ENCODE data around the gene RTEL1. TPM values are rescaled to one million over a fixed set of nuclear protein-coding genes. Genes with fewer than 3 reads are reported as not detected.
A peak's percentile ranks its signal among the peaks of the same experiment; 100 is the strongest.

RTEL1 gene
- polyA plus RNA-seq, 1 experiment = 11.3 TPM

DNA sequence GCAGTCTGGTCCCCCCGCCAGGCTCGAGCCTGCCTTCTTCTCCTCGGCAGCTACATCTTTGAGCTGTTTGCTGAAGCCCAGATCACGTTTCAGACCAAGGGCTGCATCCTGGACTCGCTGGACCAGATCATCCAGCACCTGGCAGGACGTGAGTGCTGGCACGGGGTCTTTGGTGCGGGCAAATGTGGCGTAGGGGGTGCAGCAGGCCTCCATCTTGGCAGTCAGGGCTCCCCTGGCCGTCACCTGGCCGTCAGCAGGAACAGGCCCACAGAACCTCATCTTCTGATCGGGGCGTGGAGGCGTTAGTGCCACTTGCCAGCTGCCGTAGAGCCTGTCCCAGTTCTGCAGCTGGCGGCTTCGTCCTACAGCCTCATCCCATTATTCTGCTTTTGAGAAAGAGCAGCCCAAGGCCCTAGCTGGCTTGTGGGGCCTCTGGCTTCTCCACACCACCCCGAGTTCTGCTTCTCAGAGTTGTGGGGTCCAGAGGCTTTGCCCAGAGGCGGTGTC lies 21.7 kb downstream of the RTEL1 start:
- ChIA-PET CTCF (no interaction called here), POLR2A (no interaction called here)
- no peak for DNase-seq (ENCODE audit: low read depth, low spot score)
- H3K4me3 ChIP-seq (ENCODE audit: low read depth, low read length) = no peak overlapping the region
- H3K27me3 ChIP-seq (ENCODE audit: control insufficient read depth, insufficient read depth, low read length) = no peaks in the 10 kb centered on the region
- no peak overlapping the region for H3K27ac ChIP-seq (ENCODE audit: low read depth, low read length)
- no peak for TF ChIP-seq CTCF (IDR thresholded peaks at IDR 0.05; ENCODE audit: low read depth, low read length)
- H3K9me3 ChIP-seq (ENCODE audit: control insufficient read depth, insufficient read depth, low read length) = peaks cover 16% of the 10 kb centered on the region

DNA sequence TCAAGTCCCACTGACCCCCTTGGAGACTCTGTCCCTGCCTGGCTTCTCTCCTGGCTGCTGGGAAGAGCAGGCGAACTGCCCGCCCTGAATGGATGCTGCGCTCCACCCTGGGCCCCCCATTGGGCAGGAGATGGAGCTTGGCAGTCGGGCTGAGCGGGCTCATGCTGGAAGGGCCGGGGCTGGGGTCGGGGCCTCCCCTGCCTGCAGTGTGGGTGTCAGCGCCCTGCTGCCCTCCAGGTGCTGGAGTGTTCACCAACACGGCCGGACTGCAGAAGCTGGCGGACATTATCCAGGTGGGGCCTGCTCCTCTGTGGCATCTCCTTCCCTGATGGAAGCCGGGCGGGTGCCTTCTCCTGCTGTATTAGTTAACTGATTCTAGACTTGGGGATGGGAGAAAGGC lies 22.3 kb downstream of the RTEL1 start:
- DNase-seq (ENCODE audit: low read depth, low spot score) = no peak
- Histone ChIP-seq H3K27ac (ENCODE audit: low read depth, low read length) (no peak overlapping the region), H3K9me3 (ENCODE audit: control insufficient read depth, insufficient read depth, low read length) (peaks cover 16% of the 10 kb centered on the region), H3K4me3 (ENCODE audit: low read depth, low read length) (no peak overlapping the region), H3K27me3 (ENCODE audit: control insufficient read depth, insufficient read depth, low read length) (no peaks in the 10 kb centered on the region)
- POLR2A ChIA-PET = interaction anchor here (0.6 kb wide), 1 partner anchor 109 kb away, joined by 4 read pairs; no protein-coding TSS in a partner anchor
- TF ChIP-seq CTCF (IDR thresholded peaks at IDR 0.05; ENCODE audit: low read depth, low read length) = no peak
- CTCF ChIA-PET = no interaction called here

GRCh38 chr20:63680857-63681608 lies 22.9 kb downstream of the RTEL1 start:
- H3K9me3 ChIP-seq (ENCODE audit: control insufficient read depth, insufficient read depth, low read length) = peaks cover 16% of the 10 kb centered on the region
- no peak overlapping the region for H3K4me3 ChIP-seq (ENCODE audit: low read depth, low read length)
- H3K27me3 ChIP-seq (ENCODE audit: control insufficient read depth, insufficient read depth, low read length) = no peaks in the 10 kb centered on the region
- no peak for TF ChIP-seq CTCF (IDR thresholded peaks at IDR 0.05; ENCODE audit: low read depth, low read length)
- H3K27ac ChIP-seq (ENCODE audit: low read depth, low read length) = peak overlapping the region; percentile 97
- no peak for DNase-seq (ENCODE audit: low read depth, low spot score)
- CTCF ChIA-PET = no interaction called here
- POLR2A ChIA-PET = interaction anchor here (0.6 to 2.3 kb wide), 2 partner anchors 23 to 110 kb away, joined by 4 to 14 read pairs; partner anchors contain the start of gene RTEL1

DNA sequence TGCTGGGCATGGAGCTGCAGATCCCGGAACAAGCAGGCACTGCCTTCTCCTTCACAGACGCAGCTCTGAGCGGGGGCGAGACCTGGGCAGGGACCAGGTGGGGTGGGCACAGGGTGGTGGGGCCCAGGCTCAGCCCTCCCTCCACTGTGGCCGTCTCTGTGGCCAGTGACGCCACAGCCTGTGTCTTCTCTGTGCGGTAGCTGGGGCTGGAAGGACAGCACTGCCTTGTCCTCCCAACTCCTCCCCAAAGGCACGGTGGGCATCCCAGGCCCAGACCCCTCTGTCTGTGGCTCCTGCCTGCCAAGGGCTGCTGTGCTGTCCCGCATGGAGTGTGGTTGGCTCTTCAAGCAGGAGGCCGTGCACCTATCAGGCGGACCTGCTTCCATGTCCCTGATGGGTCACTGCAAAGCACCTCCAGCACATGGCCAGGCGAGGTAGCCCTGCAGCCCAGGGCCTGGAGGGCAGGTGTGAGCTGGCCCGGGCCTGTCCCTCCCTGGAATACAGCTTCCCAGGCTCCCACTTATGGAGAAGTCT lies 23.6 kb downstream of the RTEL1 start:
- no peak overlapping the region for H3K4me3 ChIP-seq (ENCODE audit: low read depth, low read length)
- H3K27ac ChIP-seq (ENCODE audit: low read depth, low read length) = peak overlapping the region; percentile 97
- CTCF ChIA-PET = interaction anchor here (1.1 kb wide), 1 partner anchor 177 kb away, joined by 3 read pairs; no protein-coding TSS in a partner anchor
- DNase-seq (ENCODE audit: low read depth, low spot score) = no peak
- no peak for TF ChIP-seq CTCF (IDR thresholded peaks at IDR 0.05; ENCODE audit: low read depth, low read length)
- H3K9me3 ChIP-seq (ENCODE audit: control insufficient read depth, insufficient read depth, low read length) = peaks cover 16% of the 10 kb centered on the region
- POLR2A ChIA-PET = interaction anchor here (0.6 to 2.3 kb wide), 7 partner anchors 10 to 183 kb away, joined by 3 to 14 read pairs (median 3); partner anchors contain the start of genes GMEB2, PTK6, RTEL1 and STMN3
- no peaks in the 10 kb centered on the region for H3K27me3 ChIP-seq (ENCODE audit: control insufficient read depth, insufficient read depth, low read length)

All from AG04450 (cell line).